Measurements from ENCODE around the gene PTPRO. TPM values are rescaled to one million over a fixed set of nuclear protein-coding genes. Genes with fewer than 3 reads are reported as not detected.
A peak's percentile ranks its signal among the peaks of the same experiment; 100 is the strongest.

Gene PTPRO
- polyA plus RNA-seq, 1 of the 3 experiments (the other 2 are of a cell fraction): 1.4 TPM

- ChIA-PET CTCF (interaction anchor here (0.5 to 1.4 kb wide), 7 partner anchors 14 to 322 kb away, joined by 3 to 6 read pairs (median 3); partner anchors contain the start of gene RERG), POLR2A (no interaction called here)
- Histone ChIP-seq H3K4me1 (ENCODE audit: control insufficient read depth in 1 of 2, insufficient read depth in 2 of 2, low read depth in 1 of 2, low read length in 1 of 2) (no peaks in the 10 kb centered on the region; a peak in 1 of 4 replicates), H3K36me3 (replicated peaks in 1 of 2; ENCODE audit: control insufficient read depth in 1 of 2, insufficient read depth in 2 of 2, low read length in 1 of 2) (no peaks in the 10 kb centered on the region), H4K20me1 (ENCODE audit: insufficient read depth) (no peaks in the 10 kb centered on the region), H3K9ac (no peak overlapping the region), H2AFZ (ENCODE audit: low read depth) (no peak overlapping the region), H3K9me2 (no peaks in the 10 kb centered on the region), H3F3A (replicated peaks; ENCODE audit: insufficient read depth) (peaks cover 7% of the 10 kb centered on the region), H3K4me3 (ENCODE audit: low read depth in 2 of 2, low read length in 1 of 2) (no peak overlapping the region), H3K27me3 (ENCODE audit: insufficient read depth) (no peaks in the 10 kb centered on the region), H3K79me2 (ENCODE audit: insufficient read depth) (no peaks in the 10 kb centered on the region), H3K9me3 (0 out of 2 replicates have a peak, but pooled peaks cover 5% of the 10 kb centered on the region), H3K27ac (ENCODE audit: low read depth in 2 of 2, low read length in 1 of 2) (no peak overlapping the region), H3K4me2 (no peak overlapping the region)
- 64% methylated on average over 3 of the region's 3 CpGs for WGBS (ENCODE audit: low lambda C conversion rate)
- peak; percentile 5 for DNase-seq
- TF ChIP-seq SMC3 (IDR thresholded peaks at IDR 0.05; ENCODE audit: low read depth, low read length) (peak; percentile 78), CTCF (IDR thresholded peaks at IDR 0.05) (peak; percentile 64), RAD21 (IDR thresholded peaks at IDR 0.05; ENCODE audit: low read length) (peak; percentile 68), EP300 (IDR thresholded peaks at IDR 0.05; ENCODE audit: borderline replicate concordance in 1 of 2, low read depth in 1 of 2, low read length in 1 of 2) (no peak)
Measured at GRCh38 chr12:15532364-15532977, 210.2 kb downstream of the PTPRO start.

GRCh38 chr12:15534322-15534721 is 212.0 kb downstream of the PTPRO start:
- no peak overlapping the region for H3K9ac ChIP-seq
- no peak overlapping the region for H3K27ac ChIP-seq (ENCODE audit: low read depth in 2 of 2, low read length in 1 of 2)
- H2AFZ ChIP-seq (ENCODE audit: low read depth): no peak overlapping the region
- no peaks in the 10 kb centered on the region for H3K79me2 ChIP-seq (ENCODE audit: insufficient read depth)
- 85% methylated on average over 3 of the region's 3 CpGs for WGBS (ENCODE audit: low lambda C conversion rate)
- peaks cover 7% of the 10 kb centered on the region for H3F3A ChIP-seq (replicated peaks; ENCODE audit: insufficient read depth)
- no peak overlapping the region for H3K4me3 ChIP-seq (ENCODE audit: low read depth in 2 of 2, low read length in 1 of 2)
- H4K20me1 ChIP-seq (ENCODE audit: insufficient read depth): no peaks in the 10 kb centered on the region
- TF ChIP-seq RCOR1 (IDR thresholded peaks at IDR 0.05; ENCODE audit: low read length) (no peak), ZBTB33 (IDR thresholded peaks at IDR 0.05; ENCODE audit: borderline replicate concordance, low read depth) (no peak), TCF12 (IDR thresholded peaks at IDR 0.05) (no peak), TEAD4 (IDR thresholded peaks at IDR 0.05; ENCODE audit: borderline replicate concordance, insufficient read depth) (no peak), POLR2AphosphoS5 (IDR thresholded peaks at IDR 0.05; ENCODE audit: low read depth, low read length) (no peak), GABPA (IDR thresholded peaks at IDR 0.05; ENCODE audit: low read depth) (no peak)
- no peaks in the 10 kb centered on the region for H3K36me3 ChIP-seq (replicated peaks in 1 of 2; ENCODE audit: control insufficient read depth in 1 of 2, insufficient read depth in 2 of 2, low read length in 1 of 2)
- DNase-seq: no peak
- no peaks in the 10 kb centered on the region for H3K9me2 ChIP-seq
- H3K4me2 ChIP-seq: no peak overlapping the region
- ChIA-PET CTCF (interaction anchor here (1.2 to 2.1 kb wide), 3 partner anchors 11 to 316 kb away, joined by 4 to 10 read pairs (median 8); no protein-coding TSS in a partner anchor), POLR2A (no interaction called here)
- H3K9me3 ChIP-seq: no peaks in the 10 kb centered on the region
- no peaks in the 10 kb centered on the region; a peak in 1 of 4 replicates for H3K4me1 ChIP-seq (ENCODE audit: control insufficient read depth in 1 of 2, insufficient read depth in 2 of 2, low read depth in 1 of 2, low read length in 1 of 2)
- H3K27me3 ChIP-seq (ENCODE audit: insufficient read depth): no peaks in the 10 kb centered on the region

Data from SK-N-SH (cell line).